Epithelial cell of esophagus (primary cell): Measurements from ENCODE around the gene MINDY4B.
A peak's percentile ranks its signal among the peaks of the same experiment; 100 is the strongest.

ENCODE experiments used
- DNase-seq: peaks from one replicate; pipeline ENCODE4 v3.0.0; 2010; ENCODE audit warnings: low read depth
- H3K4me3 ChIP-seq: 2 replicates; pipeline ENCODE4 v1.5.1; 2011; ENCODE audit warnings: mild to moderate bottlenecking, low read length, control low read depth
- CTCF ChIP-seq: IDR thresholded peaks from 2 replicates; pipeline ENCODE4 v1.5.1; 2011; ENCODE audit warnings: low read depth, mild to moderate bottlenecking, low read length, control low read depth, inconsistent platforms; ENCODE audit not compliant: insufficient read depth; ENCODE audit errors: missing control alignments

Gene MINDY4B

DNA sequence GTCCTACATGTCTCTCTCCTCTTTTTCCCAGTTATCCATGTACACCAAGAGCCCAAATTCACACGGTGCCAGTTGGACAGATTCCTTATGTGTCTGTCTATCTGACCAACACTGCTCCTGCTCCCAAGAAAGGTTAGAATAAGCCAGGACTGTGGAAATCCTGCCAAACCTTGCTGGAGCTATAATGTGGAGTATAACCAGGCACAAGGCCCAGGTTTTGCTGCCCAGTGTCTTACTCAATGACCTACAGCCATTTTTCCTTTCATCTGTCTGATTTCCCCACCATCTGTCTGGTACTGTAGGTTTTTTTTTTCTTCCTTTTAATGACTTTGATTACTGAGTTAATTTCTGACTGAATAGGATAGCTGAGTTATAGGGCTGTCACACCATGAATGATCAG is 26.5 kb upstream of the MINDY4B start:
- H3K4me3 ChIP-seq: no peak overlapping the region
- DNase-seq: no peak
- TF ChIP-seq CTCF: no peak

DNA sequence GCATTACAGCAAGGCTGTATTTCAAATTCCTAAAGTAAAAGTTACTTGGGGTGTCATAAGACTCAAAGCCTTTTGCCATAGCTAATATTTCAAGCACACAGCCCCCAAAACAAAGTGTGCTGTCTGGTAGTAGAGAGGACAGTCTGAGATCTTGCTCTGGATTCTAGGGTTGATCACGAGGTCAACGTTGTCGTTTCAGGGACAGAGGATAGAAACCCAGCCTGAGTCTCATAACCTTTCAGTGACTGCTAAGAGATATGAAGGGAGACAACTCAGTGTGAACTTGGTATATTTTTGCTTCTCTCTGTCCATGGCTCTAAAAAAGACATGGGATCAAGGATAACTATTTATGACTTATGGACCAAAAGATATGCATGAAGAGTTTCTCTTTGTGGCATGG is 25.6 kb upstream of the MINDY4B start:
- TF ChIP-seq CTCF: no peak
- no peak for DNase-seq

DNA sequence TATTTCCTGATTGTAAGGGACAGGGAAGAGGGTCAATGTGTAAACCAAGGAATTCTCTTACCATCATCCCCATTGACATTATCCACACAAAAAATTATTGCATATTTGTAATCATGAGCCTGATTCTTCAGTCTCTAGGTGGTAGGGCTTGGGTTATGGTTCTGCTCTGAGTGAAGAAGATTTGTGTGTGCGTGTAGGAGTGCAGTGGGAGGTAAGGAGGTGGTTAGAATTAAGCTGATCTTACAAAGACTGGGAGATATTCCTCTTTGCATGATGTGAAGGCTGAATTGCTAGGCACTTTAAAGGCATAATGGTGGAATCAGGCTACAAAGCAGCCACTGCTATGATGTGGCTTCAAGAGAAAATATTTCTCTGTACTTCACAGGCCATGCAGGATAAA is 23.0 kb upstream of the MINDY4B start:
- no peak for DNase-seq
- H3K4me3 ChIP-seq: no peak overlapping the region
- TF ChIP-seq CTCF: no peak

More for the DNA sequence above, 25.6 kb upstream of the MINDY4B start:
- H3K4me3 ChIP-seq: no peak overlapping the region

GRCh38 chr3:150926328-150926727 is 21.1 kb upstream of the MINDY4B start:
- H3K4me3 ChIP-seq: no peak overlapping the region
- no peak for TF ChIP-seq CTCF
- DNase-seq: no peak

DNA sequence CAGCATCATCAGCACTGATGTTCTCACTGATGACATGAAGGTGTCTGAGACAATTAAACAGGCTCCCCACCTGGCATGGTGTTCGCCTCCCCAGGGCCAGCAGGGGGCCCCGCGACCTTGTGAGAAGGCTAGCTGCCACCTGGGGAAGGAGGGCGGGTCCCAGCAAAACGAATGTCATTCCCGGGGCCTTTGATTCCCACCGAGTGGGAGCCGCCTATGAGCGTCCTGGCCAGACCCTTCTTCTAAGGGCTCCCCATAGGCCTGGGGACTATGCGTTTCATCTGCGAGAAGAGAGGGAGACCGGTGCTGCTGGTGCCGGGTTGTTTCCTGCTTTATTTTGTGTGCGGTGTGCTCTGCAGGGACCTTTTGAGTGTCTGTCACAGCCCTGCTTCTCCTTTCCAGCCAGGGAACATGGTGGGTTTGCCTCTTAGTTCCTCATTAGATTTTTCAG is 20.5 kb upstream of the MINDY4B start:
- no peak overlapping the region for H3K4me3 ChIP-seq
- DNase-seq: peak; percentile 67
- peak; percentile 76 for TF ChIP-seq CTCF

GRCh38 chr3:150922611-150923010 is 17.4 kb upstream of the MINDY4B start:
- no peak overlapping the region for H3K4me3 ChIP-seq
- no peak for TF ChIP-seq CTCF
- DNase-seq: peak; percentile 8

DNA sequence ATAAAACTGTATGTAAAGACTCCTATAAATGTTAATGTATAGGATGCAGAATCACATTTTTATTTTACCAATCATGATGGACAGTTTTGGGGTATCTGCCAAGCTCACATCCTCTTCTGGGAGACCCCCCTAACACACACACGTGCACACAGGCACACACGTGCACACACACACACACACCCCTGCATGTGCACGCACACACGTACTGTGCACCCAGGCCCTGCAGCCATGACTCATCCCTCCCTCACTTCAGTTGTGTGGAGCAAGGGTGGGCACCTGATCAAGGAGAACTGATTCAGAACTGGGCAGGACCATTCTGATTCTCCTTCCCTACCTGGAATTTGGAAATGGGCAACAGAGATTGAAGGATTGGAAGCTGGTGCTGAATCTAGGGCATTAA is 16.0 kb upstream of the MINDY4B start:
- no peak for TF ChIP-seq CTCF
- DNase-seq: peak; percentile 27
- no peak overlapping the region for H3K4me3 ChIP-seq
